ENCODE data around the gene SZT2.

- TF ChIP-seq POLR2AphosphoS5 (IDR thresholded peaks at IDR 0.05) = no peak
- no peak for TF ChIP-seq CTCF (IDR thresholded peaks at IDR 0.05)
- TF ChIP-seq POLR2A (IDR thresholded peaks at IDR 0.05) = no peak
Measured at GRCh38 chr1:43425045-43425444, 35.3 kb downstream of the SZT2 start.
